HG03575 (cell line): ENCODE measurements around the gene CD8A.

Experiments used
- ATAC-seq: cut with Tn5 transposase; IDR thresholded peaks from one replicate; pipeline ENCODE4 v1.9.1; 2021; ENCODE audit not compliant: unreplicated experiment, insufficient number of reproducible peaks, low FRiP score; ENCODE audit errors: extremely low read depth

The CD8A gene

DNA sequence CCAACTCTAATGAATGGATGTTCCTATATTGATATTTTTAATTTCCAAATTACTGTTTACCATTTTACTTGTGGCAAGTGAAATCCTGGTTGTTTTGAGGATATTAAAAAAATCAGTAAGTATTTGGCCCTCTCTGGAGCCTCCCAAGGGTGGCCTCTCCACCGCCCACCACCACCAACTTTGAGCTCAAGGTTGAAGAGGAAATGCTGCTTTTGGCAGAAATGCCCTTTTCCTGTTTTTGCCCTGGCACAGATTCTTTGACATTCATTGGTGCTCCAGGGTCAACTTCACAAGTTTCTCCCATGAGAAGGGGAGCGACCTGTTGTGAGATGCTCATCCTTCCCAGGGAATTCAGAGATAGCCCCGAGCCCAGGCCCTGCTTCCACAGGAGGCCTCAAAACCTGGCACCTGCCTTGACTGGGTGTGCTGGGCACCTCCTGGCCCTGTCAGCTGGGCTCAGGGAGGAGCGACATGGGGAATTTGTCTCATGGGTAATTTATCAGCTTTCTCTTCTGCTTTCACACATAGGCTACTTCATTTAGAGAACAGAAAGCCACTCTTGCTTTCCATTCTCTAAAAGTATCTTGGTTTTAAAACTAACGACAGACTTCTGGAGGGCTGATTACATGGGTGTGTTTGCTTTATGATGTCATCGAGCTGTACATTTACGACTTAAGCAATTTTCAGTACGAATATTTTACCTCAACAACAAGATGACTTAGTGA, 6.9 kb downstream of the CD8A start:
- ATAC-seq = peak; percentile 88

GRCh38 chr2:86782748-86783147, 8.0 kb downstream of the CD8A start:
- ATAC-seq = no peak

- no peak for ATAC-seq
Measured at GRCh38 chr2:86781363-86781762, 9.3 kb downstream of the CD8A start.

DNA sequence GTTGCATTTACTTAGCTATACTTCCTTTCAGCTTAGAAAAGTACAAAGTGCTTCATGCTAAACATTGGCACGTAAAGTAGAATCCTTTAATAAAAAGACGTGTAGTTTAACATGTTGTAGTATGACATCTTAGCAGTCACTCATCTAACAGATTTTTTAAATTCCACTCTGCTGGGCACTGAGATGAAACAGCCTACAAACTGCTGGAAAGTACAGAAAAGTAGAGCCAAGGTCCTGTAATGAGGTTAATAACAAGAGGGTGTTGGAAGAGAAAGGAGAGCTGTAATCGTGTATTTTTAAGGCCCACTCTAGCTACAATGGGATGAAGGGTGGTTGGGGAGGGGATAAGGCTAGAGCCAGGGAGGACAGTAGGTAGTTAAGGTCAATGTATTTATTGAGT, 10.7 kb downstream of the CD8A start:
- ATAC-seq = no peak

DNA sequence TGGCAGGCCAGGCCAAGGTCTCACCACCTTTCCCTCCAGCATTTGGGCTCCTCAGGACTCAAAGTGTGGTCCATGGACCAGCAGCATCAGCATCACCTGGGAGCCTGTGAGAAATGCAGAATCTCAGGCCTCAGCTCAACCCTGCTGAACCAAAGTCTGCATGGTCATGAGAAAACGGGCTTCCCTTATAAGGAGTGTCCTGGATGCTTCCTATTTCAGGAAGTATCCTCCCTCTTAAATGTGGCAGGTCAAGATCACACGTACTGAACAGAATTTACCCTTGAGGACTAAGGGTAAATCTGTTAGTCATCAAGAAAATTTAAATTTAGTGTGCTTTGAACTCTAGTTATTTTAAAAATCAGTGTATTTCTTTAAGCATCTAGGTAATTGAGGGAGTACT, 11.8 kb downstream of the CD8A start:
- ATAC-seq = no peak

GRCh38 chr2:86776532-86776931, 14.2 kb downstream of the CD8A start:
- ATAC-seq = no peak

- ATAC-seq = no peak
Measured at GRCh38 chr2:86775338-86775737, 15.4 kb downstream of the CD8A start.

DNA sequence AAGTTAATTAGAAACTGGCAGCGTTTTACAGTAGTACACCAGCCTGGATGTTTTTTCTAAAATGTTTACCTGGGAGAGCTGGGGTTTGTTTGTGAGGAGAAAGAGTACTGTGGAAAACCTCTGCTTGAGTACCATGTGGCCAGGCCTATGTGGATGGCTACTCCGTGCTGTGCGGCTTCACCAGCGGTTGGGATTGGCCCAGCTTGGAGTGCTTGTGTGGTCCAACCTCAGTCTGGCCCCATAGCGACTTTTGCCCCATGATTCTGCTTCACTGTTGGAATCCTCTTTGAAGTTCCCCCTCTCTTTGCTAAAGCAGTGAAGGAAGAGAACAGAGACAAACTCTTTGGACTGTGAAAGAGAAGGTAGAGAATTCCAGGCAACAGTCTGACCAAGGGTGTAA, 15.9 kb downstream of the CD8A start:
- no peak for ATAC-seq

- ATAC-seq = no peak
Measured at GRCh38 chr2:86772611-86773010, 18.1 kb downstream of the CD8A start.

DNA sequence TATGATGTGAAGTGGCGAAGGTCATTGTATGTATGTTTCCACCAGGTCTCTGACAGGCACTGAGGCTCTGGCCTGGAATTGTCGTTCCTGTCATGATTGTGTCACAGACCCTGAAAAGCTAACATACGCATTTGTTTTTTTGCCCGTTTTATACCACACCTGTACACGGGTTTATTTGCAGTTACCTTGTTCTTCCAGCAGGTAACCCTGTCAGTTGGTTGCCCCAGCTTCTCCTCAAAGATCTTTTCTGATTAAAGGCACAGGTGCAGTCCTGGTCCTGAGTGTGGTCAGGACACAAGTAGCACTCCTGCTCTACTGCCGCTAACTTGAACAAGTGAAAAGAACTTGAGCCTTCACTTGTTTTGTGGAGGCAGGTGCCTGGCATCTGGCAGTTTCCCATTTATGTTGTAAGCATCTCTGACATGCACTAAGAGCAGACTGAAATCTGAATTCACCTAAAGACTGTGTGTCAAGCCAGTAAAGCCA, 19.9 kb downstream of the CD8A start:
- ATAC-seq = no peak

GRCh38 chr2:86769838-86770237, 20.9 kb downstream of the CD8A start:
- ATAC-seq = no peak

GRCh38 chr2:86768189-86768949, 22.3 kb downstream of the CD8A start:
- no peak for ATAC-seq

GRCh38 chr2:86765310-86765695, 25.4 kb downstream of the CD8A start:
- no peak for ATAC-seq

- no peak for ATAC-seq
Measured at GRCh38 chr2:86764661-86765309, 25.9 kb downstream of the CD8A start.

- no peak for ATAC-seq
Measured at GRCh38 chr2:86760371-86760770, 30.3 kb downstream of the CD8A start.

GRCh38 chr2:86758405-86758804, 32.3 kb downstream of the CD8A start:
- ATAC-seq = no peak

- no peak for ATAC-seq
Measured at GRCh38 chr2:86753606-86754005, 37.1 kb downstream of the CD8A start.

DNA sequence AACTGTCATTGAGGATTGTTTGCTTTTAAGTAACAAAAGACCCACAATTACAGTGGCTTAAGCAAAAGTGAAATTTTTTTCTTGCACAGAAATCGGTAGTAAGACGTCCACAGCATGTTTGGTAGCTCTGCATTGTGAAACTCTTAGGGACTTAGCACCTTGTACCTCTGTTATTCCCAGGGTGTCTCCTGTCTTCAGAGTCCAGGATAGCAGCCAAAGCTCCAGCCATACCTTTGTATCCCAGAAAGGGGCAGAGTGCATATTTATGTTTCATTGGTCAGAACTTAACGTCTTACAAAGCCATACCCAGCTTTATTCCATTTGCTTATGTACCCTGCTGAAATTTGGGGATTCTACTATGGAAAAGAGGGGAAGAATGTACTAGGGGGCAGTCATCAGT, 37.8 kb downstream of the CD8A start:
- ATAC-seq = no peak

DNA sequence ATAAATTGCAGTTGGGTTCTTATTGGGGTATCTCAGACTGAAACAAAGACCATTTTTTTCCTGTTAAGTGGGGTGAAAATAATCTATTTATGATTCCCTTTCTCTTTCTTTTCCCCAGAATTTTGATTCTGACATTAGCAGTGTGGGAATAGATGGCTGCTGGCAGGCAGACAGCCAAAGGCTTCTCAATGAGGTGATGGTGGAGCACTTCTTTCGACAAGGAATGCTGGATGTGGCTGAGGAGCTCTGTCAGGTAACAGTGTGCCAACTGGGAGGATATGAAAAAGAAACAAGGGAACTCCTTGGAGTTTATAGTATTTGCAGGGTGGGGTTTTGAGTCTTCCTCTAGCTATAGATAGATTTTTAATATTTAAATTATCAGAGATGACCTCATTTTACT, 38.9 kb downstream of the CD8A start:
- no peak for ATAC-seq

GRCh38 chr2:86750240-86750839, 40.4 kb downstream of the CD8A start:
- no peak for ATAC-seq
